HepG2 (cell line): Measurements from ENCODE around the gene PIGA. TPM values are rescaled to one million over a fixed set of nuclear protein-coding genes. Genes with fewer than 3 reads are reported as not detected.
A peak's percentile ranks its signal among the peaks of the same experiment; 100 is the strongest.

Experiments used
- ATAC-seq: fragments of 200-7000 bp; cut with Tn5 transposase; 3 replicates; pipeline ENCODE4 v1.9.1; 2020; ENCODE audit warnings: mild to moderate bottlenecking, moderate library complexity
- BruUV-seq: library from RNA; stranded (reverse); fragments of 400-500 nt; replicated peaks from 2 replicates; lab custom pipeline; 2021; lab: Mats Ljungman, UMichigan
- CTCF ChIA-PET: fragments of 300-600 bp; formaldehyde crosslinking; extraction: SDS; loops from one replicate; lab custom pipeline; 2021; ENCODE audit warnings: low total read pairs, inconsistent platforms, low intra/inter-chr PET ratio; lab: Yijun Ruan, JAX
- POLR2A ChIA-PET: fragments of 350-600 bp; sonication (Branson Sonifier 250); formaldehyde crosslinking; loops from one replicate; lab custom pipeline; 2020; ENCODE audit warnings: antibody characterized with exemption, inconsistent platforms; lab: Yijun Ruan, JAX
- DNase-seq: peaks from one replicate; pipeline ENCODE4 v3.0.0-alpha.2; 2015; ENCODE audit warnings: low spot score
- FAIRE-seq: peaks from 3 replicates; lab custom pipeline; 2011; peaks lifted over from hg19 to GRCh38; lab: Jason Lieb, UNC
- H2AFZ ChIP-seq: one replicate; pipeline ENCODE4 v1.6.1; 2011; ENCODE audit warnings: low read length, inconsistent platforms
- H3K27ac ChIP-seq: fragments of 300-600 bp; 3 replicates; pipeline ENCODE4 v1.8.0; 2011; ENCODE audit warnings: mixed run types, mild to moderate bottlenecking, mixed read lengths, low read length, inconsistent platforms; ENCODE audit not compliant: insufficient read depth; ENCODE audit errors: extremely low read length
- H3K27me3 ChIP-seq, 2 experiments: fragments of 200-600 bp in 1 of 2; 2 replicates in 1 of 2; 3 replicates in 1 of 2; pipeline versions ENCODE4 v1.6.0 to v1.8.0; 2011; ENCODE audit warnings: low read length in 2 of 2, mild to moderate bottlenecking in 2 of 2, moderate library complexity in 2 of 2, inconsistent platforms in 1 of 2; ENCODE audit not compliant: insufficient read depth in 2 of 2, control insufficient read depth in 1 of 2
- H3K36me3 ChIP-seq, 2 experiments: fragments of 200-600 bp in 1 of 2; replicated peaks in 1 of 2; 2 replicates in 1 of 2; 3 replicates in 1 of 2; pipeline versions ENCODE4 v1.5.1 to v1.8.0; 2011; ENCODE audit warnings: low read length in 2 of 2, inconsistent platforms in 1 of 2; ENCODE audit not compliant: insufficient read depth in 2 of 2, control insufficient read depth in 1 of 2
- H3K4me1 ChIP-seq: 2 replicates; pipeline ENCODE4 v1.5.1; 2012; ENCODE audit warnings: low read length, inconsistent platforms; ENCODE audit not compliant: insufficient read depth
- H3K4me2 ChIP-seq: 2 replicates; pipeline ENCODE4 v1.6.0; 2011; ENCODE audit warnings: low read depth, low read length, inconsistent platforms
- H3K4me3 ChIP-seq, 3 experiments: fragments of 200-600 bp in 1 of 3; sonication (generic), shearing (Covaris generic) in 1 of 3; replicated peaks in 1 of 3; 2 replicates each; pipeline ENCODE4 v1.5.1; 2011 to 2016; ENCODE audit warnings: low read length in 3 of 3, inconsistent platforms in 2 of 3, low read depth in 2 of 3, mild to moderate bottlenecking in 2 of 3, control low read depth in 1 of 3, mixed read lengths in 1 of 3; ENCODE audit not compliant: insufficient read depth in 1 of 3
- H3K79me2 ChIP-seq: one replicate; pipeline ENCODE4 v1.6.1; 2011; ENCODE audit warnings: low read length, inconsistent platforms; ENCODE audit not compliant: insufficient read depth
- H3K9ac ChIP-seq: 2 replicates; pipeline ENCODE4 v1.6.0; 2011; ENCODE audit warnings: mild to moderate bottlenecking, low read depth, low read length, inconsistent platforms; ENCODE audit not compliant: insufficient read depth
- H3K9me3 ChIP-seq: 2 replicates; pipeline ENCODE4 v1.5.1; 2012; ENCODE audit warnings: mild to moderate bottlenecking, low read length
- H4K20me1 ChIP-seq: 2 replicates; pipeline ENCODE4 v1.6.0; 2011; ENCODE audit warnings: inconsistent platforms, mild to moderate bottlenecking, low read length, moderate library complexity; ENCODE audit not compliant: insufficient read depth
- ARID3A ChIP-seq: IDR thresholded peaks from 2 replicates; pipeline ENCODE4 v1.6.1; 2012; ENCODE audit warnings: low read depth, low read length, improper control_type of control experiment
- HIC2 ChIP-seq: sonication (generic); formaldehyde crosslinking; IDR thresholded peaks from 2 replicates; pipeline ENCODE4 v1.9.0; 2022; ENCODE audit warnings: low read depth, missing genetic modification reagents
- LCORL ChIP-seq, 2 experiments: fragments of 450-650 bp in 1 of 2; sonication (generic) in 1 of 2; formaldehyde crosslinking in 1 of 2; IDR thresholded peaks; 2 replicates each; pipeline versions ENCODE4 v1.5.0 to v1.6.1; 2017 to 2020; ENCODE audit warnings: antibody characterized with exemption in 1 of 2, missing genetic modification reagents in 1 of 2
- MZF1 ChIP-seq: sonication (generic); formaldehyde crosslinking; IDR thresholded peaks from 2 replicates; pipeline ENCODE4 v1.8.1; 2023; ENCODE audit warnings: mild to moderate bottlenecking, missing genetic modification reagents, borderline replicate concordance
- NAIF1 ChIP-seq: sonication (generic); formaldehyde crosslinking; IDR thresholded peaks from 2 replicates; pipeline ENCODE4 v1.5.0; 2020; ENCODE audit warnings: mild to moderate bottlenecking, missing genetic modification reagents, borderline replicate concordance
- WGBS: methylation state at CpG from one replicate; pipeline ENCODE4 v1.1.6; 2017; ENCODE audit warnings: low lambda C conversion rate; 5-methylcytosine and 5-hydroxymethylcytosine counted together
- in situ Hi-C: cut with HindIII; loops from 2 replicates; pipeline ENCODE4 v1.10.0; 2017; ENCODE audit warnings: low pct_unique_long_range_greater_than_20kb; ENCODE audit not compliant: extremely low pct_ligation_motif_present
- intact Hi-C: fragments of 100-400 bp; cut with micrococcal nuclease; formaldehyde crosslinking; loops from one replicate; pipeline ENCODE4 v1.10.0; 2022; ENCODE audit not compliant: unreplicated experiment
- polyA plus RNA-seq, 8 experiments: library from polyadenylated mRNA; depleted of rRNA in 3 of 8; stranded (reverse) in 7 of 8; unstranded in 1 of 8; fragments of >200 nt; fragmentation: Illumina TruSeq in 4 of 8; extraction: Trizol in 4 of 8; gene quantifications; 2 replicates each; pipeline versions ENCODE4 v1.2.1 to v1.2.3, GENCODE V29; 2011 to 2016; ENCODE audit warnings: low read depth in 4 of 8, missing spikeins in 1 of 8, mixed read lengths in 1 of 8; ENCODE audit not compliant: insufficient read depth in 1 of 8
- total RNA-seq, 5 experiments: library from RNA; depleted of rRNA; stranded (reverse); fragments of >200 nt; fragmentation: Illumina TruSeq; extraction: Trizol; gene quantifications; 2 replicates each; pipeline ENCODE4 v1.2.3, GENCODE V29; 2016; ENCODE audit warnings: low read depth in 1 of 5
- TF ChIP-seq, protein P1 (sequence below): sonication (generic); formaldehyde crosslinking; IDR thresholded peaks from 2 replicates; pipeline ENCODE4 v1.5.1; 2020; ENCODE audit warnings: missing genetic modification reagents, mild to moderate bottlenecking, borderline replicate concordance
- TF ChIP-seq, protein P2 (sequence below): sonication (generic); formaldehyde crosslinking; IDR thresholded peaks from 2 replicates; pipeline ENCODE4 v1.4.0; 2020; ENCODE audit warnings: missing genetic modification reagents

PIGA gene
- total and polyA plus RNA-seq, 2 of the 13 experiments (the other 11 are each of a cell fraction or from before 2014, with no cell fraction given), result 6.0 to 13.0 TPM

DNA sequence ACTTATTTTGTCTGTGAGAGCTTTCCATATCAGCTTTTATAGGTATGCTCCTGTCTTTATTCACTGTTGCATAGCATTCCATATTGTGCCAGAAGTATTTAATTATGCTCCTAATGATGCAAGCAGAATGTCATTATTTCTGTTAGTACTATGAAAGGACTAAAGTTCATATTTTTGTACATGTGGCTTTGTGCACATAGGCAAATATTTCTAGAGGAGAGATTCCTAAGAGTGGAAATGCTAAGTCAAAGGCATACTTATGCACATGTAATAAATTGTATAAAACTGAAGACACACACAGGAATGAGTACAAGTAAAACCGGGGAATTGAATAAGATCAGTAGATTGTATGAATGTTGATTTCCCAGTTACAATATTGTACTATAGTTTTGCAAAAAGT lies 63.6 kb downstream of the PIGA start:
- POLR2A ChIA-PET, result no interaction called here
- no peaks in the 10 kb centered on the region for H4K20me1 ChIP-seq
- H3K4me2 ChIP-seq, result no peak overlapping the region
- FAIRE-seq (peak; percentile 26), ATAC-seq (no peak), DNase-seq (peak; percentile 0)
- no peak overlapping the region for H3K4me3 ChIP-seq
- peak overlapping the region; percentile 4 for H3K27ac ChIP-seq
- H3K27me3 ChIP-seq, result no peaks in the 10 kb centered on the region
- peaks cover 40% of the 10 kb centered on the region for H3K4me1 ChIP-seq
- CTCF ChIA-PET, result no interaction called here
- in situ Hi-C loops (no loop called here), intact Hi-C loops (no loop called here)
- no peaks in the 10 kb centered on the region for H3K9me3 ChIP-seq
- H2AFZ ChIP-seq, result no peak overlapping the region
- no peaks in the 10 kb centered on the region for H3K79me2 ChIP-seq
- H3K9ac ChIP-seq, result no peak overlapping the region
- no peaks in the 10 kb centered on the region for H3K36me3 ChIP-seq
- TF ChIP-seq ARID3A (peak; percentile 28; the same call in 1 of the 2 replicates), NAIF1 (no peak)
- WGBS, result 50% methylated on average over 1 of the region's 1 CpG
- no TSS peak for BruUV-seq

- H3K9me3 ChIP-seq, result no peaks in the 10 kb centered on the region
- H2AFZ ChIP-seq, result peak within 1 kb of the TSS; percentile 48
- peak within 1 kb of the TSS; percentile 75 for H3K4me2 ChIP-seq
- H3K36me3 ChIP-seq, result no peaks in the 10 kb centered on the region
- ChIA-PET POLR2A (interaction anchor here (1.2 kb wide), 2 partner anchors 32 to 1536 kb away, joined by 3 to 4 read pairs; partner anchors contain the start of genes OFD1 and TRAPPC2), CTCF (no interaction called here)
- H3K27ac ChIP-seq, result peak within 1 kb of the TSS; percentile 82
- WGBS, result 11% methylated on average over 3 of the region's 15 CpGs
- in situ Hi-C loops, result no loop called here
- H3K4me1 ChIP-seq, result peaks cover 40% of the 10 kb centered on the region
- DNase-seq (peak; percentile 78), ATAC-seq (peak; percentile 97), FAIRE-seq (peak; percentile 100)
- H3K9ac ChIP-seq, result peak within 1 kb of the TSS; percentile 55
- H4K20me1 ChIP-seq, result no peaks in the 10 kb centered on the region
- intact Hi-C loops, result loop anchor here (2.0 kb wide), 1 partner anchor 65 kb away; the partner anchor contains the start of gene PIGA
- BruUV-seq, result no TSS peak
- no peaks in the 10 kb centered on the region for H3K27me3 ChIP-seq
- peak within 1 kb of the TSS; percentile 19 to 60 (median 43); a peak in 5 of 6 replicates for H3K4me3 ChIP-seq
- H3K79me2 ChIP-seq, result no peaks in the 10 kb centered on the region
- TF ChIP-seq MZF1 (CRISPR knock-in tag) (no peak), HIC2 (CRISPR knock-in tag) (peak; percentile 85; the same call in 1 of the 2 replicates), LCORL (IDR thresholded peaks at IDR 0.05) (no peak), LCORL (CRISPR knock-in tag; IDR thresholded peaks at IDR 0.05) (peak; percentile 48; the same call in 1 of the 2 replicates)
- TF ChIP-seq, protein P1, sequence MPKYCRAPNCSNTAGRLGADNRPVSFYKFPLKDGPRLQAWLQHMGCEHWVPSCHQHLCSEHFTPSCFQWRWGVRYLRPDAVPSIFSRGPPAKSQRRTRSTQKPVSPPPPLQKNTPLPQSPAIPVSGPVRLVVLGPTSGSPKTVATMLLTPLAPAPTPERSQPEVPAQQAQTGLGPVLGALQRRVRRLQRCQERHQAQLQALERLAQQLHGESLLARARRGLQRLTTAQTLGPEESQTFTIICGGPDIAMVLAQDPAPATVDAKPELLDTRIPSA (CRISPR knock-in tag), result no peak
- TF ChIP-seq, protein P2, sequence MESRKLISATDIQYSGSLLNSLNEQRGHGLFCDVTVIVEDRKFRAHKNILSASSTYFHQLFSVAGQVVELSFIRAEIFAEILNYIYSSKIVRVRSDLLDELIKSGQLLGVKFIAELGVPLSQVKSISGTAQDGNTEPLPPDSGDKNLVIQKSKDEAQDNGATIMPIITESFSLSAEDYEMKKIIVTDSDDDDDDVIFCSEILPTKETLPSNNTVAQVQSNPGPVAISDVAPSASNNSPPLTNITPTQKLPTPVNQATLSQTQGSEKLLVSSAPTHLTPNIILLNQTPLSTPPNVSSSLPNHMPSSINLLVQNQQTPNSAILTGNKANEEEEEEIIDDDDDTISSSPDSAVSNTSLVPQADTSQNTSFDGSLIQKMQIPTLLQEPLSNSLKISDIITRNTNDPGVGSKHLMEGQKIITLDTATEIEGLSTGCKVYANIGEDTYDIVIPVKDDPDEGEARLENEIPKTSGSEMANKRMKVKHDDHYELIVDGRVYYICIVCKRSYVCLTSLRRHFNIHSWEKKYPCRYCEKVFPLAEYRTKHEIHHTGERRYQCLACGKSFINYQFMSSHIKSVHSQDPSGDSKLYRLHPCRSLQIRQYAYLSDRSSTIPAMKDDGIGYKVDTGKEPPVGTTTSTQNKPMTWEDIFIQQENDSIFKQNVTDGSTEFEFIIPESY, result no peak
Measured at GRCh38 chrX:15269618-15270521, 65.5 kb downstream of the PIGA start, which contains the start of gene ASB9. Gene ASB9 (minus strand): TSS chrX:15270083. CDS start chrX:15269874, 209 bp downstream.
